Lower leg skin (tissue), 3 donors: ENCODE results near the gene NCL.

ENCODE experiments used
- CTCF ChIP-seq, 3 donors: fragments of 450-650 bp; IDR thresholded peaks; one replicate each; pipeline ENCODE4 v1.5.1; 2016; ENCODE audit warnings: antibody characterized with exemption in 3 of 3, mild to moderate bottlenecking in 3 of 3, moderate library complexity in 2 of 3
- POLR2A ChIP-seq, 2 donors: fragments of 450-650 bp; IDR thresholded peaks; one replicate each; pipeline ENCODE4 v1.6.1; 2016 to 2017; ENCODE audit warnings: antibody characterized with exemption in 2 of 2, mild to moderate bottlenecking in 1 of 2, moderate library complexity in 1 of 2

DNA sequence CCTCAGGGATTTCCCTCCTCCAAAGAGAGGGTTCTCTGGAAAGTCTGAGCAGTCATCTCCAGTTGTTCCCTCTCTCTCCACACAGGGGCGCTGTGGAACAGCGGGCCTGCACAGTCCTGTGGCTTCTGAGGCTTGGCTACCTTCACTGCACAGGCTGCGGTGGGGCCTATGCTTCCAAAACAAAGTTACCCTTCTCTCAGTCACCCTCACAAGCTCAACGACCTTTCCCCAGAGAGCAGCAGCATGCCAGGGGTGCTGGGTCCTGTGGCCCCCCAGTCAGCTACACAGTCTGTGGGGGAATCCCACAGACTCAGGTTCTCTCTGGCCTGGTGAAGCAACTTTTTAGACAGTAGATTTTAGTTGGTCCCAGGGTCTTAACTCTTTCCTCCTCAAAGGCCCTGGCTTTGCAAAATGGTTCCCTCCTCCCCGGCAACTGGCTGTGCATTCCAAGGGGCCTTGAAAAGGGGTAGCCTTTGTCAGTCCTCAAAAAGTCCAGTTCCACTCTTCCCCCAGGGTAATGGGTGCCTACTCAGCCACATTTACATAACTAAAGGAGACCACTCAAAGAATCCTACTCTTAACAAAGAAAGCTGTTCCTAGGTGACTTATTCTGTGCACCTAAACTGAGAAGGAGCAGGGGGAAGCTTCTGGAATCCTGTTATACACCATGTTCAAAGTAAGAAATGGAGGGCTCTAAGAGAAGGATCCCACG, 53.8 kb downstream of the NCL start:
- TF ChIP-seq CTCF (IDR thresholded peaks at IDR 0.05): no peak
- no peak for TF ChIP-seq POLR2A (IDR thresholded peaks at IDR 0.05)
